ENCODE data around the gene MECP2. TPM values are rescaled to one million over a fixed set of nuclear protein-coding genes. Genes with fewer than 3 reads are reported as not detected.

The MECP2 gene
- total and polyA plus RNA-seq, 2 of the 13 experiments (the other 11 are each of a cell fraction or from before 2014, with no cell fraction given) = 7.9 to 18.1 TPM

DNA sequence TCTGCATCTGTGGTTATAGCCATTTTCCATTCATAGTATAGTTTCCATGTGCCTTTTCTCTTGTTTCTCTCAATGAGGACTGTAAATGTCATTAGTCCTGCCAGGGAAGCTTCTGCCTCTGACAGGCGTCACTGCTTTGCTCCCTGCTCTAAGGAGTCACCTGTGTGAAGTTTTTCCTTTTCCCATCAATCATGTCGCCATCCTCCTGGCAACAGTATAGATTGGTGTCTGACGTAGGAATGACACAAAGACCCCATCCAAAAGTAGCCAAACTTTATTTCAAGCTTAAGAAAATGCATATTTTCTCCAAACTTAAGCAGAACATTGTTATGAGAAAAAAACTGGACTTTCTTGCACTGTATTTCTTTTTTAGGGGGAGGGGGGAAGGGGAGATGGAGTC is 23.1 kb upstream of the MECP2 start:
- POLR2A ChIA-PET = no interaction called here
- 13% methylated on average over 3 of the region's 3 CpGs for WGBS (ENCODE audit: low lambda C conversion rate)
- in situ Hi-C loops (cut with HindIII; ENCODE audit: extremely low pct_ligation_motif_present, low pct_unique_long_range_greater_than_20kb) = no loop called here
- H3K27me3 ChIP-seq (ENCODE audit: control insufficient read depth in 1 of 2, insufficient read depth in 2 of 2, low read length in 2 of 2) = peaks cover 0 to 7% of the 10 kb centered on the region in 2 experiments; a peak in 3 of 5 replicates
- H3K9ac ChIP-seq (ENCODE audit: insufficient read depth, low read depth, low read length) = no peak overlapping the region
- no peak for FAIRE-seq
- no peak overlapping the region for H3K4me2 ChIP-seq (ENCODE audit: low read depth, low read length)
- intact Hi-C loops (cut with micrococcal nuclease; ENCODE audit: unreplicated experiment) = no loop called here
- CTCF ChIA-PET (ENCODE audit: low intra/inter-chr PET ratio, low total read pairs) = no interaction called here
- H3K79me2 ChIP-seq (ENCODE audit: insufficient read depth, low read length) = no peaks in the 10 kb centered on the region
- no peaks in the 10 kb centered on the region; the same call in 1 of the 2 replicates for H3K4me1 ChIP-seq (ENCODE audit: insufficient read depth, low read length)
- no TSS peak for BruUV-seq (replicated peaks)
- H3K4me3 ChIP-seq (replicated peaks in 1 of 3; ENCODE audit: insufficient read depth in 1 of 3, low read depth in 2 of 3, low read length in 3 of 3) = no peak overlapping the region
- no peak overlapping the region for H3K27ac ChIP-seq (ENCODE audit: extremely low read length, insufficient read depth, low read length)
- no peaks in the 10 kb centered on the region for H3K9me3 ChIP-seq (ENCODE audit: low read length)
- no peak for DNase-seq (ENCODE audit: low spot score)
- ATAC-seq = no peak
- no peaks in the 10 kb centered on the region for H3K36me3 ChIP-seq (replicated peaks in 1 of 2; ENCODE audit: control insufficient read depth in 1 of 2, insufficient read depth in 2 of 2, low read length in 2 of 2)
- H2AFZ ChIP-seq (ENCODE audit: low read length) = no peak overlapping the region
- no peaks in the 10 kb centered on the region for H4K20me1 ChIP-seq (ENCODE audit: insufficient read depth, low read length)
- TF ChIP-seq ZNF256 (CRISPR knock-in tag; conservative IDR thresholded peaks at IDR 0.05) = no peak
- TF ChIP-seq RARG (CRISPR knock-in tag; IDR thresholded peaks at IDR 0.05; ENCODE audit: low read depth) = no peak
- no peak for TF ChIP-seq ZNF569 (CRISPR knock-in tag; IDR thresholded peaks at IDR 0.05; ENCODE audit: borderline replicate concordance)
- TF ChIP-seq, protein P1, sequence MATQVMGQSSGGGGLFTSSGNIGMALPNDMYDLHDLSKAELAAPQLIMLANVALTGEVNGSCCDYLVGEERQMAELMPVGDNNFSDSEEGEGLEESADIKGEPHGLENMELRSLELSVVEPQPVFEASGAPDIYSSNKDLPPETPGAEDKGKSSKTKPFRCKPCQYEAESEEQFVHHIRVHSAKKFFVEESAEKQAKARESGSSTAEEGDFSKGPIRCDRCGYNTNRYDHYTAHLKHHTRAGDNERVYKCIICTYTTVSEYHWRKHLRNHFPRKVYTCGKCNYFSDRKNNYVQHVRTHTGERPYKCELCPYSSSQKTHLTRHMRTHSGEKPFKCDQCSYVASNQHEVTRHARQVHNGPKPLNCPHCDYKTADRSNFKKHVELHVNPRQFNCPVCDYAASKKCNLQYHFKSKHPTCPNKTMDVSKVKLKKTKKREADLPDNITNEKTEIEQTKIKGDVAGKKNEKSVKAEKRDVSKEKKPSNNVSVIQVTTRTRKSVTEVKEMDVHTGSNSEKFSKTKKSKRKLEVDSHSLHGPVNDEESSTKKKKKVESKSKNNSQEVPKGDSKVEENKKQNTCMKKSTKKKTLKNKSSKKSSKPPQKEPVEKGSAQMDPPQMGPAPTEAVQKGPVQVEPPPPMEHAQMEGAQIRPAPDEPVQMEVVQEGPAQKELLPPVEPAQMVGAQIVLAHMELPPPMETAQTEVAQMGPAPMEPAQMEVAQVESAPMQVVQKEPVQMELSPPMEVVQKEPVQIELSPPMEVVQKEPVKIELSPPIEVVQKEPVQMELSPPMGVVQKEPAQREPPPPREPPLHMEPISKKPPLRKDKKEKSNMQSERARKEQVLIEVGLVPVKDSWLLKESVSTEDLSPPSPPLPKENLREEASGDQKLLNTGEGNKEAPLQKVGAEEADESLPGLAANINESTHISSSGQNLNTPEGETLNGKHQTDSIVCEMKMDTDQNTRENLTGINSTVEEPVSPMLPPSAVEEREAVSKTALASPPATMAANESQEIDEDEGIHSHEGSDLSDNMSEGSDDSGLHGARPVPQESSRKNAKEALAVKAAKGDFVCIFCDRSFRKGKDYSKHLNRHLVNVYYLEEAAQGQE (IDR thresholded peaks at IDR 0.05; ENCODE audit: borderline replicate concordance in 1 of 2, low read depth in 1 of 2, low read length in 2 of 2) = no peak
- TF ChIP-seq ZC3H4 (CRISPR knock-in tag; IDR thresholded peaks at IDR 0.05; ENCODE audit: borderline replicate concordance) = no peak
- TF ChIP-seq ZNF274 (CRISPR knock-in tag; IDR thresholded peaks at IDR 0.05) = no peak
- TF ChIP-seq ISL2 (CRISPR knock-in tag; IDR thresholded peaks at IDR 0.05) = no peak
- no peak for TF ChIP-seq ZNF605 (CRISPR knock-in tag; IDR thresholded peaks at IDR 0.05)
- TF ChIP-seq ZNF788 (CRISPR knock-in tag; IDR thresholded peaks at IDR 0.05; ENCODE audit: borderline replicate concordance) = no peak
- TF ChIP-seq, protein P2, sequence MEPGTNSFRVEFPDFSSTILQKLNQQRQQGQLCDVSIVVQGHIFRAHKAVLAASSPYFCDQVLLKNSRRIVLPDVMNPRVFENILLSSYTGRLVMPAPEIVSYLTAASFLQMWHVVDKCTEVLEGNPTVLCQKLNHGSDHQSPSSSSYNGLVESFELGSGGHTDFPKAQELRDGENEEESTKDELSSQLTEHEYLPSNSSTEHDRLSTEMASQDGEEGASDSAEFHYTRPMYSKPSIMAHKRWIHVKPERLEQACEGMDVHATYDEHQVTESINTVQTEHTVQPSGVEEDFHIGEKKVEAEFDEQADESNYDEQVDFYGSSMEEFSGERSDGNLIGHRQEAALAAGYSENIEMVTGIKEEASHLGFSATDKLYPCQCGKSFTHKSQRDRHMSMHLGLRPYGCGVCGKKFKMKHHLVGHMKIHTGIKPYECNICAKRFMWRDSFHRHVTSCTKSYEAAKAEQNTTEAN (CRISPR knock-in tag; conservative IDR thresholded peaks at IDR 0.05) = no peak
- TF ChIP-seq ZNF317 (CRISPR knock-in tag; IDR thresholded peaks at IDR 0.05) = no peak
- TF ChIP-seq, protein P3, sequence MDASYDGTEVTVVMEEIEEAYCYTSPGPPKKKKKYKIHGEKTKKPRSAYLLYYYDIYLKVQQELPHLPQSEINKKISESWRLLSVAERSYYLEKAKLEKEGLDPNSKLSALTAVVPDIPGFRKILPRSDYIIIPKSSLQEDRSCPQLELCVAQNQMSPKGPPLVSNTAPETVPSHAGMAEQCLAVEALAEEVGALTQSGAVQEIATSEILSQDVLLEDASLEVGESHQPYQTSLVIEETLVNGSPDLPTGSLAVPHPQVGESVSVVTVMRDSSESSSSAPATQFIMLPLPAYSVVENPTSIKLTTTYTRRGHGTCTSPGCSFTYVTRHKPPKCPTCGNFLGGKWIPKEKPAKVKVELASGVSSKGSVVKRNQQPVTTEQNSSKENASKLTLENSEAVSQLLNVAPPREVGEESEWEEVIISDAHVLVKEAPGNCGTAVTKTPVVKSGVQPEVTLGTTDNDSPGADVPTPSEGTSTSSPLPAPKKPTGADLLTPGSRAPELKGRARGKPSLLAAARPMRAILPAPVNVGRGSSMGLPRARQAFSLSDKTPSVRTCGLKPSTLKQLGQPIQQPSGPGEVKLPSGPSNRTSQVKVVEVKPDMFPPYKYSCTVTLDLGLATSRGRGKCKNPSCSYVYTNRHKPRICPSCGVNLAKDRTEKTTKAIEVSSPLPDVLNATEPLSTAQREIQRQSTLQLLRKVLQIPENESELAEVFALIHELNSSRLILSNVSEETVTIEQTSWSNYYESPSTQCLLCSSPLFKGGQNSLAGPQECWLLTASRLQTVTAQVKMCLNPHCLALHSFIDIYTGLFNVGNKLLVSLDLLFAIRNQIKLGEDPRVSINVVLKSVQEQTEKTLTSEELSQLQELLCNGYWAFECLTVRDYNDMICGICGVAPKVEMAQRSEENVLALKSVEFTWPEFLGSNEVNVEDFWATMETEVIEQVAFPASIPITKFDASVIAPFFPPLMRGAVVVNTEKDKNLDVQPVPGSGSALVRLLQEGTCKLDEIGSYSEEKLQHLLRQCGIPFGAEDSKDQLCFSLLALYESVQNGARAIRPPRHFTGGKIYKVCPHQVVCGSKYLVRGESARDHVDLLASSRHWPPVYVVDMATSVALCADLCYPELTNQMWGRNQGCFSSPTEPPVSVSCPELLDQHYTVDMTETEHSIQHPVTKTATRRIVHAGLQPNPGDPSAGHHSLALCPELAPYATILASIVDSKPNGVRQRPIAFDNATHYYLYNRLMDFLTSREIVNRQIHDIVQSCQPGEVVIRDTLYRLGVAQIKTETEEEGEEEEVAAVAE (CRISPR knock-in tag; IDR thresholded peaks at IDR 0.05; ENCODE audit: borderline replicate concordance) = no peak
- TF ChIP-seq, protein P4, sequence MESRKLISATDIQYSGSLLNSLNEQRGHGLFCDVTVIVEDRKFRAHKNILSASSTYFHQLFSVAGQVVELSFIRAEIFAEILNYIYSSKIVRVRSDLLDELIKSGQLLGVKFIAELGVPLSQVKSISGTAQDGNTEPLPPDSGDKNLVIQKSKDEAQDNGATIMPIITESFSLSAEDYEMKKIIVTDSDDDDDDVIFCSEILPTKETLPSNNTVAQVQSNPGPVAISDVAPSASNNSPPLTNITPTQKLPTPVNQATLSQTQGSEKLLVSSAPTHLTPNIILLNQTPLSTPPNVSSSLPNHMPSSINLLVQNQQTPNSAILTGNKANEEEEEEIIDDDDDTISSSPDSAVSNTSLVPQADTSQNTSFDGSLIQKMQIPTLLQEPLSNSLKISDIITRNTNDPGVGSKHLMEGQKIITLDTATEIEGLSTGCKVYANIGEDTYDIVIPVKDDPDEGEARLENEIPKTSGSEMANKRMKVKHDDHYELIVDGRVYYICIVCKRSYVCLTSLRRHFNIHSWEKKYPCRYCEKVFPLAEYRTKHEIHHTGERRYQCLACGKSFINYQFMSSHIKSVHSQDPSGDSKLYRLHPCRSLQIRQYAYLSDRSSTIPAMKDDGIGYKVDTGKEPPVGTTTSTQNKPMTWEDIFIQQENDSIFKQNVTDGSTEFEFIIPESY (CRISPR knock-in tag; IDR thresholded peaks at IDR 0.05) = no peak
- no peak for TF ChIP-seq RARA (CRISPR knock-in tag; IDR thresholded peaks at IDR 0.05)
